GM19238 (cell line): Measurements from ENCODE around the gene DDB1.

Source experiments
- DNase-seq: peaks from one replicate; pipeline ENCODE4 v3.0.0; 2011; ENCODE audit warnings: low spot score; ENCODE audit not compliant: insufficient read length

The DDB1 gene

DNA sequence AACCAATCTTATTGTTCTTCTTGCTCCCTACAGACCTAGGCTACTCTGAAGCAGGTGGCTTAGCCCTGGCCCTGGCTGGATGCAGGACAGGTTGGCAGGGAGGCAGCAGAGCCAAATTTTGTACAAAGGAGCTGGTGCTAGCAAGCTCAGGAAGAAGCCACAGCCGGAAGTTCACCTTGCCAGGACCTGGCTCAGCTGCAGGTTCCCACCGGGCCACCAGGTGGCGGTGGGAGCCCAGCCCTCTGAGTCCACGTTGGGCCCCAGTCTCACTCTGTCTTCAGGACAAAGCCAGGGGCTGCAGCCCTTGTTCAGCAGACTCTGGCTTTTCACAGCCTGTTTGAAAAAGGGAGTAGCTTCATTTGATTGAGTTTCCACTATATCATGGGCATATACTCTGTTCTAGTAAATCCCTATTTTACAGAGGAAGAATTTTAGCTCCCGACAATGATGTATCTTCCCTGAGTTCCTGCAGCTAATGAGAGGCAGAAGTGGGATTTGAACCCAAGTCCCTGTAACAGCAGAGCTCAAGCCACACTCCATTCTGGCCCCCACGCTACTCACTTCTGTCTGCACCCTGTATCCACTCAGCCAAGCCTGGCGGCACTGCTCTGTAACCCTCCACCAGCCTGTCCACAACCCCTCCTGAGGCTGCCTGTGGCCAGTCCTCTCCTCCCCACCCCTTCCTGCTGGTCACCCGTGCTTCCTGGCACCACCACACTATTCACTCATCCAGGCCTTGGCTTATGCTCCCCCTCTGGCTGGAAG, 3.4 kb upstream of the DDB1 start:
- DNase-seq = peak; percentile 92

DNA sequence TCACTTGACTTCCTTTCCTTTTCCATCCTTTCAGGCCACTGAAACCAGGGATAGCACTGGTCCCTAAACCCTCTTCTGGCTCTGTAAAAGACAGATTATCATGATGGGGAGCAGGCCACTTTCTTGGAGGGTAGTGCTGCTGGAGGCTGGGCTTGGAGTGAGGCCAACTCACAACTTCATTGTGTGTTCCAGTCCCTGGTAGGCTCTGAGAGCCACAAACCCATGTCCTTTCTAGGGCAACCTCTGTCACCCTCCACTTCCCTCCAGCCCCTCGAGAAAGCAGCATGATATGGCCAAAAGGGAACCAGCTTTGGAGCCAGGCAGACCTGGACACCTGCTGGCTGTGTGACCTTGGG, 2.4 kb upstream of the DDB1 start:
- no peak for DNase-seq

DNA sequence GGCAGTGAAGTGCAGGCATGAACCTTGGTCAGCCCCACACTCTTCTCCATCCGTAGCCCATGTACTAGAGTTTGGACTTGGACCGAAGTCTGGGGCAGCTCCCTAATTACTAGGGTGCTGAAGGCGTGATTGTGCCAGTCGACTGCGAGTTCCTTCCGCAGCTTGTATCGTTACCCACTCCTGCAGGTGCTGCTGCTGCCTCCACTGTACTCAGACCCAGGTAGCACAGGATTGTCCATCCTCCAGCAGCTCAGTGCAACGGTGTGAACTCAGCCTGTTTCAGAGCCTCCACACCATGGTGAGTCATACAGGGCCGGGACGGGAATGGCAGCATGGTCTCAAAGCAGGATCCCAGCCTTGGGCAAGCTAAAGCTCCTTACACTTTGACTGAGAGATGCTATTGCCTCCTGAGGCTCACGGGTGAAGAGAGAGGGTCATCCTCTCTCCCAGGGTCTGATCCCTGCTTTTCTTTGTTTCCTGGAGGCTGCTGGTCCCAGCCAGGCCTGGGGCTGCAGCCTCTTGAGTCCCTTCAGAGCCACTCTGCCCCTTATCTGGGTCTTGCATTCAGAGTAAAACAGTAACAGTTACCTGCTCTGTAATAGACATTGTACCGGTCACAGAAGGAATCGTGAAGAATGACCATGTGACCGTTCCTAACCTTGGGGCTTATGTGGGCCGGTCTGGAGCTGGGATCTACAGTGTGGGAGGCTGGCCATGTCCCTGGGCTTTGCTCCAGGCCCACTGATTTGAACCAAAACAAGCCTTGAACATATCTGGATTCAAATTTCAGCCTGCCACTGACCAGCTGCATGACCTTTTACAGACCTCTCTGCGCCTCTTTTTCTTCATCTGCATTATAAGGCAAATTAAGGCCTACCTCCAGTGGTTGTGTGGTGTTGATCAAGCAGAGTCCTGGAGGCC, 1.8 kb upstream of the DDB1 start:
- no peak for DNase-seq

DNA sequence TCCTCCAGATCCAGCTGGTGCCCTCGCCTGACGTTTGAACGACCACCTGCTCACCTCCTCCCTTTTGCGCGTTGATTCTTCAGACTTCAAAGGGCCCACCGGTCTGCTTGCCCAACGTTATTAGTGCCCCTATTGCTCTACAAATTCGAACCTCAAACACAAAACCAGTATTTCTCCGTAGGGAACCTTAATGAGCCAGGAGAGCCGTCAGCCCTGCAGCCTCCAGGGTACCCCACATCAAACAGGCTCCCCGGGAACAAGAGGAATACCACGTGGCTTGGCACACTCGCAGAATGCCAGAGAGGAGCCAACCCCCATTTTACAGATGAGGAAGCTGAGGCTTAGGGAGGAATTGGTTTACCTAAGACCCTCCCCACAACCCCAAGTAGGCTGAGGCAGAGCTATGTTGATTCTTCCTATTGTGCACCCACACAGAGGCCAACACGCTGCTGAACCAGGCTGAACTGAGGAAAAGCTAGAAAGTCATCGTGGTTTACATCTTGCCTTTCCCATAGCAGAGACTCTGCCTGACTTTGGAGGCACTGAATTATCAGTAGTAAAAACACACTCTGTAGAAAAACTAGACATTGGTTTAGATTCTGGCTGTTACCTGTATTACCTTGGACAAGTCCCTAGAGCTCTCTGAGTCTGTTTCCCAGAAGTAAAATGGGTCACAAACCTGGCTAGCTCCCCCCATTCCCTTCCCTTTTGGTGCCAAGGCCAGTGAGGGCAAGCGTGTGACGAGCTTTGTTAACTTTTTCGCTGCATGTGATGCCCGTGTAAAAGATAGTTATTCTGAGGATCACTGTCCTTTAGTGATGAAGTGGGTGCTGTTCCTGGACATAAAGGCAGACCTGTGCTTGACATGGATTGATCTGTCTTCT, 887 bp upstream of the DDB1 start:
- no peak for DNase-seq

DNA sequence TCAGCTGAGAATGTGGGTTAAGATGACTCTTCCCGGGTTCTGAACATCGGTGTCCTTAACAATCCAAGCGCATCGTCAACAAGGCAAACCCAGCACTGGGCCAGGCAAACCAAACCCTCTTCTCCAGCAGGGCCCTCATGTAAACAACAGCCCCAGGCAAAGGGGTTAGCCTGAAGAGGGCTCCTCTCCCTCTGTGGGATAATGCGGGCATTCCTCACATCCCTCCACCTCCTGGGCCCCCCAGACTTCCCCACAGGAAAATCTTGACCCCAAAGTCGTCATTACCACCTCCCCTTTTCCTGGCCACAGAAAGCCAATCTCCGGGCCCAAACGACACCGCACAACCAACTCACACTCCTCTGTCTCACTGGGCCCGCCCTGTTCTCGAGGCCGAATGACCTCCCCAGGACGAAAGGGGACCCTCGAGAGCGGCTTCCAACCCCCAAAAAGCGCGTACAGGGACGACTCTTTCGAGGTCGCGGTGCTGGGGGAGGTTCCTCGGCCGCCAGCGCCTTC, 566 bp downstream of the DDB1 start:
- DNase-seq = no peak

DNA sequence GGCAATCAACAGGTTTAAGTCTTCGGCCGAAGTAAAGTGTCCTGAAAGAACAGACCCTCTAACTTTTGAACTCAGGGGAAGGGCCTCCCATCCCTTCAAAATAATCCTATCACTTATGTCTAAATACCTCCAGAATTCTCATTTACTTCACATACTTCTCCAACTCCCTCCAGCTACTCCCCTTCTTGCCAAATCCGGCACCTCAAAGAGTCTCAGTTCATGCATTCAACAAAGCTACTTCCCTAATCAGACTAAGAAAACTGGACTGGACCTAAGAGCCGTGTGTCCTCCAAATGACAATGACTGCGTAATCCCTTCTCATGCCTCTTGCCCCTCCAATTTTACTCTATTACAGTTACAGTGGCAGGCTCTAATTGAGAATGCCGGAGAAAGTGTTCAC, 1.3 kb downstream of the DDB1 start:
- DNase-seq = no peak

DNA sequence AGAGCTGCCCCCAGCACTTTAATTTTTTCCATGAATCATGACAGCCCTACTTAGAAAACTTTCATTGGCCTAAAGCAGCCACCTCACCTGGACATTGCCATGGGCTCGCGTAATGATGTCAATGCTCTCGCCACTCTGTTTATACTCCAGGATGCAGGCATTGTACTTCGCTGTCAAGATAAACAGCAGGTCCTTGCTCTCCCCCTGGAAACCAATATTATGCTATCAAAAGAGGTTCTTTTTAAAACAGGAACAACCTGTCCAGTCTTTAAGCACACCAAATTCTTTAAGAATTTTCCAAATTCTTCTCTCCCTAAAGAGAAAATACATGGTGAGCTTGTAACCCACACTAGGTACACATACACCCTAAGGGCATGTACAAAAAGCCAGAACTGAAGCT, 3.0 kb downstream of the DDB1 start:
- no peak for DNase-seq

DNA sequence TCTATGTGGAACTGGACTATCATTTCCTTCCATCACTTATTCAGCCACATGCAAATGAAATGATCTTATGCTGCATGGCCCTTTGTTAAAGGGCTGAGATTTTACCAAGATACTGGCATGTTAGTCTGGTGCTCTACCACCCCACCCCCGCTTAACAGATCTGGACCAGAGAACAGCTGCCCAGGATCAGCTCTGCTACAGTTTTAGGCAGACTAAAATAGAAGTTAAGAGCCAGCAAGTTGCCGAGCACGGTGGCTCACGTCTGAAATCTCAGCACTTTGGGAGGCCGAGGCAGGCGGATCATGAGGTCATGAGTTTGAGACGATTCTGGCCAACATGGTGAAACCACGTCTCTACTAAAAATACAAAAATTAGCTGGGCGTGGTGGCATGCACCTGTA, 4.6 kb downstream of the DDB1 start:
- no peak for DNase-seq

DNA sequence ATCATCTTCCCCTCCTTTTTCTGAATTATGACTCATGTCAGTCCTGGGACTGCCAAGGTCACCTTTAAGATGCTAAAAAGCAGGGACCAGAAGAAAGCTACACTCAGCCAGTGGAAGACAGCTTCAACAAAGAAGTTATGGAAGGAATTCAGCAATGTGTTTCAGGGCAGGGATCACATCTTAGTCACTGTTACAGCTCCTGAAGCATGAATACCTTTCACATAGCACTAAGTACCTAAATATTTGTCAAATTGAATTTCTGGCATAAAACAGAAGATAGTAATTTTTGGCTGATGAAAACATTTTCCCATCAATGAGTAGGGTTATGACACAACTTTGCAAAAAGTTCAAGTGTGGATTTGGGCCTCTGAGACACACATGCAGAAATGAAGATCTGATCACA, 5.2 kb downstream of the DDB1 start:
- no peak for DNase-seq

DNA sequence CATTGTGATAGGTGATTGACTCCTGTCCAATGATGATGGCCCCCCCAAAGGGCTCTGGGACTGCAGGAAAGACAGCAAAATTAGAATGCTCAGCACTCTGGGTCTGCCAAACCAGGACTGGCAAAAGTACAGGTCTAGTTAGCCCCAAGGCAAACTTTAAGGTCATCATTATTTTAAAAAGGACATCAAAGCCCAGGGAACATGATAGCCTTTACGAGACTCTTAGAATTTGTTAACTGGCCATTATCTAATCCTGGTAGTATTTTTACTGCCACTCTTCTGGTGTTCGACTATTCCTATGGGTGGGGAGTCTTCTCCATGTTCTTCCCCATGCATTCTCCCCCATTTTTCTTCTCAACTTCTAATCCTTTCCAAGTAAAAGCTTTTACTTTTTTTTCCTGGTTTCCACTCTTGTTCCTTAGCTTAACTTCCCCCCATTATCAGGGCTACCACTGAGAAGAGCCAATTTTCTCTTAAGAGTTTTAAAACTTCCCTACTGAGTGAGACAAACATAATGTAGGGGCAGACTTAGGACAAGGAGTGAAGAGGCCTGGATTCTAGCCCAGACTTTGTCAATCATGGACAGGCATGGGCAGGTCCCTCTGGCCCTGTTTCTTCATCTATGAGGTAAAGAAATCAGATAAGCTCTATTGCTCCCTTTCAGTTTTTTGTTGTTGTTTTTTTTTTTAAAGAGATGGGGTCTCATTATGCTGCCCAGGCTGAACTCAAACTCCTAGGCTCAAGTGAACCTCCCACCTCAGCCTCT, 7.1 kb downstream of the DDB1 start:
- DNase-seq = no peak

DNA sequence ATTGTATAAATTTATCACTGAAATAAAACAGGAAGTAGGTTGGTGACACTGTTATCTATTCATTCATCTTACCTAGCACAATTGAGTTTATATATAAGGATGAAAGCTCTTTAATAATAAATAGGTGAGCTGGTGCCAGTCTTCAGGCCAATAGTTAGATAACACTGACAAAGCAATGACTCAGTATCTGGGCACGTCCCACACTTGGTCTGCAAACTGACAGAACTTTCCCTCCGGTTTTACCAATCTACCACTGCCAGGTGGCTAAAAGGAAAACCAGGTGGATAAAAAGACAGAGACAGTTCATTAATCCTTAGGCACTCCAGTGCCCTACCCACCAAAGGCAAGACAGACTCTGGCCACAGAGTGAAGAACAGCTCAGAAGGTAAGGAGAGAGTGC, 17.6 kb downstream of the DDB1 start:
- DNase-seq = no peak

DNA sequence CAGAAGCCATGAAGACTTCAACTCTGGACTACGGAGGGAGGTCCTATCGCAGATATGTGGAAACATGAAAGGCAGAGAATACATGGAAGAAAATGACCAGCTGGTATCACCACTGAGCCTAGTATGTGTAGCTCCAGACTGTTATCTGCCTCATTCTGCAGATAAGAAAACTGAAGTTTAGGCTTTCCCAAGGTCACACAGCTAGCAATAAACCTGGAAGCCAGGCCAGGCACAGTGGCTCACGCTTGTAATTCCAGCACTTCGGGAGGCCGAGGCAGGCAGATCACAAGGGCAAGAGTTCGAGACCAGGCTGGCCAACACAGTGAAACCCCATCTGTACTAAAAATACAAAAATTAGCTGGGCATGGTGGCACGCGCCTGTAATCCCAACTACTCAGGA, 22.2 kb downstream of the DDB1 start:
- DNase-seq = no peak

DNA sequence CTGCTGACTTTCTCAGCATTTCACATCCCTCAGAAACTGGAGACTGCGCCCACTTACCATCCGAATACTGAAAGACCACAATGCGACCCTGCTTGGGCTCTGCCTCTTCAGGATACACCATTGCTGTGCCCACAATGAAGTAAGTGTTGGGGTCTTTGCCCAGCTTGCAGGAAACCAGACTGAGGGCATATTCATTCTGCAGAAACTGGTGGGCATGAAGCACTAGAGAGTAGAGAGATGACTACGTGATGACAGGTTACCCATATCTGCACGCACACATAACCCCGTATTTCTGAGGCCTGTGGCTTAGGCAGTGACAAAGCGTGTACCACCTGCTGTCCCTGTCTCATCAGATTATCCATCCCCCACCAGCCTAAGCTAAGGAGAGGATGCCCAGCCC, 23.2 kb downstream of the DDB1 start:
- DNase-seq = no peak

DNA sequence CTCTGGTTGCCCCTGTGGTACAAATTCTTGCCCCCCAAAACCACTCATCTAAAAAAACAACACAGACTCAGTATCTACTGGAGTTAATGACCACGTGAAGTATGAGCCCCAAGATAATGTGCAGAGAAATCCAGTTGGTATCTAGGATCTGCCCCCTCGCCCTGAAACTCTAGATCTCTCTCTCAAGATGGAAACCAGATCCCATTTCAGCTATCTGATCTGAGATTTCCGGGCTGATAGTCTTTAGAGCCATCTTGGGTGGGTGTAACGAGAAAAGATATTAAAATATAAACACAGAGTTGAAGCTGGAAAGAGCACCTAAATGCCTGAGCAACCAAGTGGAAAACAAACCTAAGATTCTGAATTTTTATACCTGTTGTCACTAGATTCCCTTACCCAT, 23.8 kb downstream of the DDB1 start:
- no peak for DNase-seq

DNA sequence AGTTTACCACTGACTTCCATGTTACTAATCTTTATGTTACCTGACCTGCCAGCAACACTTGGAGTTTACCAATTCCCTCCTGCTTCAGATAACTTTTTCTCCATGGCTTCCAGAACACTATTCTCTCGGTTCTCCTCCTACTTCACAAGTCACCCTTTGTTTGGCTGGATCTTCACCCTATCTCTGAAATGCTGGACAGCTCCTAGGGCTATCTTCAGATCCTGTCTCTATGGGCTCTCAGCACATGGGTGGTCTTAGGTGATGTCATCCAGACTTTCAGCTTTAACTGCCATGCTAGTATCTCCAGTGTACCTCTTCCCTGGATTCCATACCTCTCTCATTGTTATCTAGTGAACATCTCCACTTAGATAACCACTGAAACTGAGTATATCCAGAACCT, 25.6 kb downstream of the DDB1 start:
- no peak for DNase-seq

DNA sequence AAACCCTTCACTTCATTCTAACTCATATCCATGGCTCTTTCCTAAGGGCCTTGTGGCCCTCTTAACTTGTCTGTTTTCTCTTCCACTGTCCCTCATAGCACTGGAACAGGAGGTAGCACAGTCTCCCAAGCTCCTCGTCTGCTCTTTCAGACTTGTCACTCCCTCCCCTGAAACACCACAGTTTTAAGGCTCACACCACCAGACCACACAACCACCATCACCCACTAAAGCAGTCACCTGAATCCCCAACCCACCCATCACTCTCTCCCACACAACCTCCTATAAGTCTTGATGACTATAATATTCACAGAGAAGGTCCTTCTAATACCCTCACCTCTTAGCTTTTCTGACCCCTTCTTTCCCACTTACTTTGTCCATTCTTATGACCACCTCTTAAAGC, 26.7 kb downstream of the DDB1 start:
- DNase-seq = no peak

DNA sequence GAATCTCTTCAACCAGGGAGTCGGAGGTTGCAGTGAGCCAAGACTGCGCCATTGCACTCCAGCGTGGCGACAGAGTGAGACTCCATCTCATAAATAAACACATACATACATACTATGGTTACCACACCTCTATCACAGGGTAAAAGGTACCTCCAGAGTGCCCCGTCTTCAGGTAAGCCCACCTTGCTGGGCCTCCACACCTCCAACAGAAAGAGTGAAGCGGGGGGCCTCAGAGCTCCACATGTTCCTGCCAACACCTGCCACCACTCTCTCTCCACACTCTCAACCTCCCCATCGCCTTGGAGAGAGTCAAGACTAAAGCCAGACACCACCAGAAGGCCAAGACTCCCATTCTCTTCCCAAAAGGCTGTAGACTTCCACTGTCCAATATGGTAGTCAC, 27.5 kb downstream of the DDB1 start:
- no peak for DNase-seq

DNA sequence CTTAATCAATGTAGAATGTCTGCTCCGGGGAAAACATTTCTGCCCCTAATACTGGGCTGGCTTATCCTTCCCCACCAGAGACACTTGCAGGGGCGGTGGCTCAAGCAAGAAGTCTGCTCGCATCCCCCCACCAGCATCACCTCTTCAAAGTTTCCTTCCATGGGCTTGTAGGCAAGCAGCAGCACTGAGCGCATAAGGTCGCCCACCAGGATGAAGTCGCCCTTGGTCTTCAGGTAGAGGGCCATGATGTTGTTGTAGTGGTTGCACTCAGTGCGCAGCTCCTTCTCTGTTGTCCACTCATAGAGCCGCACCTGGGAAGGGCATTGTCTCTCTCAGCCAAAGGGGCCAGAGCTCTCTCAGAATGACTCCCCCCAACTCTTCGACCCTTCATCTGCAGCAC, 29.2 kb downstream of the DDB1 start:
- no peak for DNase-seq

DNA sequence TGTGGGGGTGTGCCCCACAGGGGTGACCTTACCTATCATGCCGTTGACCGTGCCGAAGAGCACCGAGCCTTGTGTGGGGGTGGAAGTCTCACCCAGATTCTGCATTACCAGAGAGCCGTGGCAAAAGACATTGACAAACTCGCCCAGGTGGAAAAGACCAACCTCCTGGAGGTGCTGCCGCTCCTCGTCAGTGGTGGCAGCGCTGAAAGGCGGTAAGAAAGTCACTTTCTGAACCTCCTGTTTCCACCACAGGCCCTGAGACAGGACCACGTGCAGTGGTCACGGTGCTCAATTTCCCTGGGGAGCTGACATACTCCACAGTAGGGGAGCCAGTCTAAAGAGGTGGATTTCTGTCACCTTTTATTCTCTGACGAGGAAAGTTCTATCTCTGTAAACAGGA, 30.4 kb downstream of the DDB1 start:
- DNase-seq = no peak

DNA sequence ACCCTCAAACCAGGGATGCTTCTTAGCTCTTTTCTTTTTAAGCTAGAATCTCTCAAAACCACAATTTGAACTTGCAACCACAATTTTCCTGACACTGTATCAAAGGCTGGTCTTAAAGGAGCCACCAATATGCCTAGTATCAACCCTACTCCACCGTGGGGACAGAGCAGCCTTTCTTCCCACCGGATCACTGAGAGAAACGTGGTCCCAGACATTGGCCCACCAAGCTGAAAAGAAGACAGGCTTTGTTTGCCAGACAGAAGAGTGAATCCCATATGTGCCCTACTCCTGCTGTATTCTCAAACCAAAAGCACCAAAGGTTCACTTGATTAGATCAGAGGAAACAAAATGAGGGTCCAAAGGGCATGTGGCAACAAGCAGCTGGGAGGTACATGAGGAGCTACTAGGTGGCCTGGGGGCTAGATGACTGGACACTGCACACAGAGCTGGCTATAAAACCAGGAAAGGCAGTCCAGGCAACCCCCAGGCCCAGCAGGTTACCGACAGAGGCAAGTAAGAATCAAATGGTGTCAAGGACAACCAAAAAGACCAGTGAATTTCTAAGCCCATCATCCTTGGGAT, 34.2 kb downstream of the DDB1 start:
- DNase-seq = no peak

DNA sequence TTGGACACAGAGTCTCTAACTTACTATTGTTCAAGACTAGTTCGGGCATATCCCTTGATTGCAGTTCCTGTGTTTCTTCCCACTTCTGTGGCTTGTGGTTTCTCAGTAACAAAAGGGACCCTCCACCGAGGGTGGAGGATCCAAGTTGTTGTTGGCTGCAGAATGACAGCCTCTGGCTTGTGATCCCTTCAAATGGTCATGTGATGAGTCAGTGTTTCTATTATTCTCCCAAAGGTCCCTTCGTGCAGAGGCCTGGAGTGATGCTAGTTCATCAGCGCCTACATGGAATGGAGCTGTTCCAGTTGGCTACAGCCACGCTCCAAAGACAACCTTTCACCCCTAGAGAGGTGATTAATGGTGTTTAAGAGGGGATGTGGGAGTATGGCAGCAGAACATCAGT, 35.2 kb downstream of the DDB1 start:
- no peak for DNase-seq
